Measurements from ENCODE around the gene MUC5AC.
"Not testable (repeated sequence)": the region's sequence is repeated elsewhere in the genome, so short reads cannot be mapped to it uniquely, and the experiment has no call there.

MUC5AC gene

GRCh38 chr11:1180947-1181391 is 23.2 kb downstream of the MUC5AC start:
- no peak overlapping the region for H3K4me3 ChIP-seq (ENCODE audit: low read depth, low read length)
- TF ChIP-seq CTCF (IDR thresholded peaks at IDR 0.05; ENCODE audit: low read depth, low read length, missing control alignments), result no peak
- DNase-seq (ENCODE audit: low read depth), result no peak

GRCh38 chr11:1181420-1181819 is 23.7 kb downstream of the MUC5AC start:
- DNase-seq (ENCODE audit: low read depth), result no peak
- TF ChIP-seq CTCF (IDR thresholded peaks at IDR 0.05; ENCODE audit: low read depth, low read length, missing control alignments), result no peak
- H3K4me3 ChIP-seq (ENCODE audit: low read depth, low read length), result no peak overlapping the region

GRCh38 chr11:1181853-1182535 is 24.2 kb downstream of the MUC5AC start:
- DNase-seq (ENCODE audit: low read depth), result no peak
- no peak overlapping the region for H3K4me3 ChIP-seq (ENCODE audit: low read depth, low read length)
- no peak for TF ChIP-seq CTCF (IDR thresholded peaks at IDR 0.05; ENCODE audit: low read depth, low read length, missing control alignments)

GRCh38 chr11:1184139-1184538 is 26.4 kb downstream of the MUC5AC start:
- DNase-seq (ENCODE audit: low read depth); H3K4me3 ChIP-seq (ENCODE audit: low read depth, low read length): not testable (repeated sequence)

GRCh38 chr11:1188451-1189130 is 30.8 kb downstream of the MUC5AC start:
- not testable (repeated sequence) for H3K4me3 ChIP-seq (ENCODE audit: low read depth, low read length); DNase-seq (ENCODE audit: low read depth)

GRCh38 chr11:1189816-1190215 is 32.1 kb downstream of the MUC5AC start:
- not testable (repeated sequence) for DNase-seq (ENCODE audit: low read depth); H3K4me3 ChIP-seq (ENCODE audit: low read depth, low read length)

- DNase-seq (ENCODE audit: low read depth); H3K4me3 ChIP-seq (ENCODE audit: low read depth, low read length): not testable (repeated sequence)
Measured at GRCh38 chr11:1191786-1192470, 34.2 kb downstream of the MUC5AC start.

GRCh38 chr11:1192741-1193325 is 35.1 kb downstream of the MUC5AC start:
- DNase-seq (ENCODE audit: low read depth), result no peak

More at GRCh38 chr11:1192741-1193325, 35.1 kb downstream of the MUC5AC start:
- TF ChIP-seq CTCF (IDR thresholded peaks at IDR 0.05; ENCODE audit: low read depth, low read length, missing control alignments), result no peak
- no peak overlapping the region for H3K4me3 ChIP-seq (ENCODE audit: low read depth, low read length)
